AML-193 (cell line): Measurements from ENCODE around the gene FREM2.

Experiments
- DNase-seq, 2 experiments: peaks; one replicate each; lab custom pipeline; 2025; lab: John Stamatoyannopoulos, UW

FREM2 gene

DNA sequence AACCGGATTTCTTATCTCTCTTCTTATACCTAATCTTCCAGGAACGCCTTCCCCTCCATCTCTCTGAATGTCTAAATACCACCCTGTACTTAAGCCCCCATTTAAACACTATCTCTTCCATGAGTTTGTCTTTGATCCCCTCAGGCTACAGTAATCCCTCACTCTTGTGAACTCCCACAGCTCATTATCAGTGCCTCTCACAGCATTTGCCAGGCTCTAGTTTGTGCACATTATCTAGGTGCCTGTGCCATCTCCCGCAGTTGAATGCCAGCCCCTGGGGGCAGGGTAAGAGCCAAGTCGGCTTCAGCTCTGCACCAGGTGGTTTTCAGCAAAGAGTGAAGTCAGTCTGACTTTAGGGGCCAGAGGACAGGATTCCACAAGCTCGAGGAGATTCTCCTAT, 71.4 kb downstream of the FREM2 start:
- no peak for DNase-seq

- DNase-seq, result no peak
Observed at GRCh38 chr13:38759390-38759789, 72.5 kb downstream of the FREM2 start.

DNA sequence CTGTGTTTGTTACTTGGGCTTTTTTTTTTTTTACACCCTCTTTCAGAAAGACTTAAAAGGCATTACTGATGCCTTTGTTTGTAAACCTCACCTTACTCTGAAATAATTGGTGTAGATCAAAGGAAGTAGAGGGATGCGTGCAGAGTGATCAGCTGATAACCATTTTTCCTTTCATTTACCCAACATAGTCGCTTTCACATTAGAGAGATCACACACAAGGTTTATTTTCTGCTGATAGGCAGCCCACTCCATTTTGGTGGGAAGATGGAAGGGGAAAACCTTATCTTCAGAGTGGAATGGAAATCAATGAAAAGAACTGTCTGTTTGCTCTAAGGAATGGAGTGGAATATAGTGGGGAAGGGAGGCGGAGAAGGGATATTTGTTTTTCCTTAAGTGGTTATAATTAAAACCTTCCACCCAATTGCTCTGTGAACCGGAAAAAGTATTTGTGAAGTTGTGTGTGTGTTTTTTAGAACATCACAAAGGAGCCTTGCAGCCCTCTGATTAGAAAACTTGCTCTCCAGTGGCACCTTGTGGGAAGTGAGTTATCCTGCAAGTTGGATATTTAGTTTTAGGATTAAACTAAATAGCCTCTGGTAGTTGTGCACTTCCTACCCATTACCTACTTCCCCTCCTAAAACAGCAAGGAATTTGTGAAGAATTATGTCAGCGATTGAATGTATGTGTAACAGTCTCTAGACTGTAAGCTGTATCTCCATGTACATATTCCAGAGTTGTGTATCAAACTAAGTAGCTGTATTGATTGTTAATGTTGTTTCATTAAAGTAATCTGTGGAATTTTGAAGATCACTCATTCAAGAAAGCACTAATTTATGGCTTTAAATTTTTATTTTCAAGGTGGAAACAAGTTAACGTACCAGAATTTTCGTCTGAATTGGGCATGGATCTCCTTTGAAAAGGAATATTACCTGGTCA, 76.8 kb downstream of the FREM2 start:
- peak; percentile 6 to 25 for DNase-seq

GRCh38 chr13:38766799-38767198, 79.9 kb downstream of the FREM2 start:
- DNase-seq, result no peak

DNA sequence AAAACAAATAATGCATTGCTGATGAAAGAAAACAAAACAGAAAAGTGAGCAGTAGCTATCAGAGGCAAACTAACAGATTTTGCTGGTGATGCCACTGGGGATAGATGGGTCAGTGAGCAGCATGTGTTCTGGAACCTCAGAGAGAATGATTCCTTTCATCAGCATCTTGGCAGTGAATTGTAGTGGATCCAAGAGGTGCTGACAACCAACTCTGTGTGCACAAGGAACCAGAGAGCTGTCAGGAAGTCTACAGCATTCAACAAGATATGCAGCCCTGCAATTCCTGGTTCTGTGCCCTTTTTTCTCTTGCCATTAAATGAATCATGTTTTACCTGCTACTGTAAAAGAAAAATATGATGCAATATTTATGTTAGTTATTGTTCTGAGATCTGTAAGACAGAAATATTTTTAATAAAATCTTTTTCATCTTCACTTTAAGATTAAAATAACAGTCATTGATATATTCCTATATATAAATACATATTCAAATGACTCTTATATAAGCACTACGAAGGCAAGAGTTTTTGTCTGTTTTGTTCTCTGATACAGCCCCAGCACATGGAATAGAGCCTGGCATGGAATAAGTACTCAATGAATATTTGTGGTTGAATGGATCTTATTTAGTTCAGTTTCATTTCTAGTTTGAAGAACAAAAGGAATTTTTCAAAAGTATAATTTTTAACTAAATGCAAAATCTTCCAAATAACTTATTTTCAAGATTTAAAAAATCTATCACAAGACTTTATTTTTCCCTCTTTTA, 80.8 kb downstream of the FREM2 start:
- DNase-seq, result no peak

DNA sequence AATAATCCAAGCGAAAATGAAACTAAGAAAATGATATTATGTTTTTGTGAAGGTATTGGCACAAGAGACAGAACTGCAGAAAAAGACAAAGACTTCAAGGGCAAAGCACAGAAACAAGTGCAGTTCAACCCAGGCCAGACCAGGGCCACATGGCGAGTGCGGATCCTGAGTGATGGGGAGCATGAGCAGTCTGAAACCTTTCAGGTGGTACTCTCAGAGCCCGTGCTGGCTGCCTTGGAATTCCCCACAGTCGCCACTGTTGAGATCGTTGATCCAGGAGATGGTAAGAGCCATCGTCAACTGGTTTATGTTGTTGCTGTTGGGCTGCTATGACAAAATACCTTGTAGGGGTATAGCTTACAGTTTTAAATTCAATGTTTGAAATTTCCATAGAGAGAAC, 82.6 kb downstream of the FREM2 start:
- no peak for DNase-seq

DNA sequence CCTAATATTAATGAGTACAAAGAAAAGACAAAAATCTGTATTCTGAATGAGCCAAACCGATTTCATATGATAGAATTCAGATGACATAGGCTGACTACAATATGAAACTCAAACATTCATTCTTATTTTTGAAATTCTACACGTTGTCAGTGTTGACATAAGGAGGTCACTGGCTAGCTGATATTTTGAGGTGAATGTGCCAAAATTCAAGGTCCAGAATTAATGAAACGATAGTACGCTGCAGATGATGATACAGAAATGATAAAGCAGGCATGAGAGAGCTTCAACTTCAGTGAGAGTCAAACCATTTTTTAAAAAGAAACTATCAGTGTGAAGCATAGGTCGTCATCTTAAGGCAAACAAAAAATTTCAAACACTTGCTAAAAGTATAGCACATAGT, 88.2 kb downstream of the FREM2 start:
- no peak for DNase-seq

DNA sequence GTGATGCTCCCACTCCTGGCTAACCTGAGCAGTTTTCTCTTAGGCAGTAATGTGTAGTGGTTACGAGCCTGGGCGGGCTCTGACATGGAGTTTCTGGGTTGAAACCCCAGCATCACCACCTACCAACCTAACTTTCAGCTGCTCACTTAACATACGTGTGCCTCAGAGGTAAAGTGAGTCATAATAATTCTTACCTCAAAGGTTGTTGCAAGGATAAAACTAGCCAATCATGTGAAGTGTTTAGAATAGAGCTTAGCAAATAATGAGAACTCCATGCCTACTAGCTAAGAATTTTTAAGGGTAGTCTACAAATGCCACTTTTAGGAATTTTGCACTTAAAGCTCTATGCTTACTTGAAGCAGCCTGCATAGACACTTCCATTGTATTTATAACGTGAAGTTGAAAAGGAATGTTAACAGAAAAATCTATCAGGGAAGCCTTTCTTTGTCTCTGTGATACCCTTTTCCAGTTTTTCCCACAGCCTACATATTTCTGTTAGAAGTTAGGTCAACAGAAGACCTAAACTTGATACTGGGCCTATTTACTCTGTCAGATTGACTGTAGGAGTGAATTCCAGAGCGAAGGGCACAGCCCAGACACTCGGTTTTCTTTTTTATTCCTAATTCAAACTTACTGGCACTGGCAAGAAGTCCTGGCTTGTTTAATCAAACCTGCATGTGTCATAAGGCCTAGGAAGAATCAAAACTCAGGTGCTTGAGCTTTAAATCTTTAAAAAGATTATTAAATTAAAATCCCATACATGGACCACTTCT, 90.7 kb downstream of the FREM2 start:
- no peak for DNase-seq

- no peak for DNase-seq
Observed at GRCh38 chr13:38781539-38781938, 94.7 kb downstream of the FREM2 start.

- DNase-seq, result no peak
Observed at GRCh38 chr13:38784036-38784880, 97.4 kb downstream of the FREM2 start.

DNA sequence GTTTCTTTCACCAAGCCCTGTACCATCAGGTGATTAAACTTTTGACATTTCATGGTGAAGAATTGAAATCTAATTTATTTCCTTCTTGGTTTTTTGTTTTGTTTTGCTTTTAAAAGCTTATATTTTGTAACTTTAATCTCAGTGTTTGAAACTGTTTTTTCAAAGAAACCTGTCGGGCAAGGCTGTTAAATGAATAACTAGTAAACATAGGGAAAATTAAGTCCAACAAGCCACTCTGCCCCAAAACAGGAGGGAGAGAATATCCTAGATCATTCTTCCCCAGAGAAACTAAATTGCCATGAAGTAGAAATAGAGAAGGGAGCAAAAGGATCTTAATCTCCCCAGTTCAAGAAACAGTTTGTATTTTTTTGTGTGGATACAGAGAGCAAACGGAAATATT, 98.2 kb downstream of the FREM2 start:
- no peak for DNase-seq

GRCh38 chr13:38785490-38785889, 98.6 kb downstream of the FREM2 start:
- no peak for DNase-seq

GRCh38 chr13:38787550-38787949, 100.7 kb downstream of the FREM2 start:
- DNase-seq, result no peak

GRCh38 chr13:38796890-38797289, 110.0 kb downstream of the FREM2 start:
- no peak for DNase-seq

GRCh38 chr13:38803531-38803930, 116.7 kb downstream of the FREM2 start:
- DNase-seq, result no peak

GRCh38 chr13:38804061-38804460, 117.2 kb downstream of the FREM2 start:
- DNase-seq, result no peak

- no peak for DNase-seq
Observed at GRCh38 chr13:38804536-38804935, 117.7 kb downstream of the FREM2 start.

GRCh38 chr13:38814331-38814730, 127.5 kb downstream of the FREM2 start:
- DNase-seq, result no peak

DNA sequence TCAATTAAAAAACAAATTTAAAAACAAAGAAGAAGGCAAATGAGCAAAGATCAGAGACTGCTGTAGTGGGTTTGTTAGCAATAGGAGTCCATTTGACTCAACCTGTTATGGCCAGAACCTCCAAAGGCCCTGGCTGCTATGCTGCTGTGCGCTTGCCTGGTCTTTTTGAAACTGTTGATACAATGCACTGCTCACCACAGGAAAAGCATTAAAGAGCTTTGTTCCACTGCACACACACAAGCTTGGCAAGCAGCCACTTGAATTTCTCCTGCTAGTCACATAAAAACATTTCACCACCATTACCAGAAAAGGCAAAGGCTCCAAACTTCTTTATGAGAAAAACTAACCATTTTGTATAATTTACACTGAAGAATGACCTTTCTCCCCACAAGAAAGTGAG, 132.2 kb downstream of the FREM2 start:
- no peak for DNase-seq

DNA sequence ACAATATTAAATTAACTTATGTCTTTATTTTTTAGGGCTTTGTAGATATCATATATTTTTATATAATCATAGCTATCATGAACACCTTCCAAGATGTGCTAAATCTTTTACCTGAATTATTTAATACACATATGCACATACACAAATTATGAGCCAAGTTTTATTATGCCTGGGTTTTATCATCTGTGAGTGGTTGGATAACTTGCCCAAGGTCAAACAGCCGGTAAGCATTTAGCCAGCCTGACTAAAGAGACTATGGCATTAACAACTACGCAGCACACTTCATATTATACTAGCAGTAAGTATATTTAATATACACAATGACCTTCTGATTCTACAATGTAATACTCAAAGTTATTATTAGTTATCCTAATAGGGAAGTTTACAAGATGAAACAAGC, 132.7 kb downstream of the FREM2 start:
- DNase-seq, result no peak

DNA sequence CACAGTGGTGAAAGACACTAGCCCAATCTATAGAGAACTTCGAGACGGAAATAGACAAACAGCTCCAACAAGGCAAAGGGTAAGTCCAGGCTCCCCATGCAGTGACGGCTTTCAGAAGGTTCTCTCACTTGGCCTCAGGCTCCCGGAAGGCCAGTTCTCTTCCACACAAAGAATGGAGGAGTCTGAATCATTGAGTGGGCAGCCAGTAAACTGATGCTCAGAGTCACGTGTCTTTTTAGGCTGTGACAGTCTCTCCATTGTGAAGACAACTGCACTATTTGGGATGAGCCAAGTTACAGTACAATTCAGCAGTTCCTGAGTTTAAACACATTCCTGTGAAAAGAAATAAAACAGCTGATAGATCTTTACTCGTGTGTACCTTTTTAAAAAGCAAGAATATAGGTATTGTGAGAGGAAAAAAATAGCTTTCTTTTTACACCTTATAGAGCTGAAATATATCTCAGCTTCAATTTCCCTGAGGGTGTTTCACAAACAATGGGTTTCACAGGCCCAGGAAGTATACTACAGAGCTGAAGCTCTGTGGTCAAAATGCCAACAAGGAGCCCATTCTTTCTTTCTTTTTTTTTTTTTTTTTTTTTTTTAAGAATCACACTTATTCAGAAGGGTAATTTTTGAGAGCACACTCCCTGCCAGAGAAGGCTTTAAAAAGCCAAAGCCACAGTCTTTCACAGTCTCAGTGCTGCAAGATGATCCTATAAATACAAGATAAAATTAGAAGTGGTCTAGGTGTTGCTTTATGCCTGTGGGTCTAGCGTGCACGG, 135.1 kb downstream of the FREM2 start:
- DNase-seq, result no peak
